GM12878 (cell line): ENCODE data around the gene COL1A1. TPM values are rescaled to one million over a fixed set of nuclear protein-coding genes. Genes with fewer than 3 reads are reported as not detected.

Experiments
- ATAC-seq: fragments of 200-7000 bp; cut with Tn5 transposase; 3 replicates; pipeline ENCODE4 v1.9.1; 2020; ENCODE audit warnings: mild to moderate bottlenecking, moderate library complexity
- BruUV-seq: library from RNA; stranded (reverse); fragments of 400-500 nt; replicated peaks from 2 replicates; lab custom pipeline; 2021; lab: Mats Ljungman, UMichigan
- CTCF ChIA-PET: fragments of 300-600 bp; sonication (Branson Sonifier 250); formaldehyde crosslinking; extraction: SDS; loops from one replicate; lab custom pipeline; 2021; ENCODE audit warnings: inconsistent platforms; lab: Yijun Ruan, JAX
- POLR2A ChIA-PET: fragments of 350-600 bp; formaldehyde crosslinking; extraction: SDS; loops from one replicate; lab custom pipeline; 2021; ENCODE audit warnings: inconsistent platforms; lab: Charles Lee
- RAD21 ChIA-PET: fragments of 300-600 bp; sonication (Branson Sonifier 250); formaldehyde crosslinking; loops from one replicate; lab custom pipeline; 2023; ENCODE audit warnings: antibody characterized with exemption; ENCODE audit not compliant: unreplicated experiment; lab: Charles Lee
- SMC1A ChIA-PET: fragments of 300-600 bp; sonication (Branson Sonifier 250); formaldehyde crosslinking; loops from one replicate; lab custom pipeline; 2023; ENCODE audit not compliant: unreplicated experiment, uncharacterized antibody; lab: Charles Lee
- DNase-seq: peaks from one replicate; pipeline ENCODE4 v3.0.0-alpha.2; 2011; ENCODE audit warnings: low read depth, low spot score
- FAIRE-seq: peaks from 3 replicates; lab custom pipeline; 2011; peaks lifted over from hg19 to GRCh38; lab: Jason Lieb, UNC
- H2AFZ ChIP-seq: 2 replicates; pipeline ENCODE4 v1.6.0; 2011; ENCODE audit warnings: low read depth, low read length, control low read depth; ENCODE audit not compliant: control insufficient read depth
- H3K27ac ChIP-seq: 2 replicates; pipeline ENCODE4 v1.5.1; 2011; ENCODE audit warnings: control low read depth; ENCODE audit not compliant: control insufficient read depth, insufficient read depth
- H3K27me3 ChIP-seq, 2 experiments: replicated peaks in 1 of 2; 2 replicates each; pipeline versions ENCODE4 v1.6.0 to v1.6.1; 2011; ENCODE audit warnings: low read length in 1 of 2; ENCODE audit not compliant: control insufficient read depth in 2 of 2, insufficient read depth in 2 of 2
- H3K36me3 ChIP-seq, 2 experiments: 2 replicates each; pipeline ENCODE4 v1.5.1; 2011; ENCODE audit warnings: low read length in 1 of 2; ENCODE audit not compliant: control insufficient read depth in 2 of 2, insufficient read depth in 2 of 2
- H3K4me1 ChIP-seq: 2 replicates; pipeline ENCODE4 v1.6.1; 2011; ENCODE audit warnings: mild to moderate bottlenecking, low read length, moderate library complexity, mixed read lengths; ENCODE audit not compliant: control insufficient read depth, insufficient read depth
- H3K4me2 ChIP-seq: 2 replicates; pipeline ENCODE4 v1.6.0; 2011; ENCODE audit warnings: control low read depth; ENCODE audit not compliant: control insufficient read depth, insufficient read depth
- H3K4me3 ChIP-seq: fragments of 200-600 bp; sonication (generic); 2 replicates; pipeline ENCODE4 v1.5.1; 2016
- H3K79me2 ChIP-seq: 2 replicates; pipeline ENCODE4 v1.6.0; 2011; ENCODE audit warnings: low read length; ENCODE audit not compliant: control insufficient read depth, insufficient read depth
- H3K9ac ChIP-seq: 2 replicates; pipeline ENCODE4 v1.8.0; 2011; ENCODE audit warnings: low read length, control low read depth, mixed read lengths; ENCODE audit not compliant: control insufficient read depth, insufficient read depth
- H3K9me3 ChIP-seq: replicated peaks from 3 replicates; pipeline ENCODE4 v1.5.1; 2011; ENCODE audit warnings: mild to moderate bottlenecking, low read length; ENCODE audit not compliant: control insufficient read depth, insufficient read depth
- H4K20me1 ChIP-seq: 2 replicates; pipeline ENCODE4 v1.6.0; 2011; ENCODE audit not compliant: control insufficient read depth, insufficient read depth
- ASH2L ChIP-seq: fragments of 300-600, 200-600 bp; sonication (generic); IDR thresholded peaks from 2 replicates; pipeline ENCODE4 v1.6.1; 2017; ENCODE audit warnings: low read depth, mild to moderate bottlenecking, borderline replicate concordance
- ATF7 ChIP-seq: fragments of 450-650 bp; IDR thresholded peaks from 2 replicates; pipeline ENCODE4 v1.6.1; 2016; ENCODE audit warnings: low read depth, mild to moderate bottlenecking
- CHD1 ChIP-seq: IDR thresholded peaks from 2 replicates; pipeline ENCODE4 v1.6.1; 2012; ENCODE audit warnings: low read depth, low read length, improper control_type of control experiment
- ETV6 ChIP-seq, 2 experiments: fragments of 450-650 bp in 1 of 2; IDR thresholded peaks in 1 of 2; conservative IDR thresholded peaks in 1 of 2; 2 replicates each; pipeline ENCODE4 v1.6.1; 2014; ENCODE audit warnings: antibody characterized with exemption in 1 of 2, borderline replicate concordance in 1 of 2, low read depth in 1 of 2, mild to moderate bottlenecking in 1 of 2, moderate library complexity in 1 of 2
- FOS ChIP-seq: IDR thresholded peaks from 3 replicates; pipeline ENCODE4 v1.6.1; 2011; ENCODE audit warnings: borderline replicate concordance; ENCODE audit not compliant: insufficient read length; ENCODE audit errors: extremely low read depth
- GABPA ChIP-seq: IDR thresholded peaks from 2 replicates; pipeline ENCODE4 v1.6.1; 2014; ENCODE audit warnings: antibody characterized with exemption, low read depth, mild to moderate bottlenecking, inconsistent platforms
- HDAC2 ChIP-seq: fragments of 200-600 bp; sonication (generic); IDR thresholded peaks from 2 replicates; pipeline ENCODE4 v1.6.1; 2017
- LARP7 ChIP-seq: fragments of 450-650 bp; IDR thresholded peaks from 2 replicates; pipeline ENCODE4 v1.6.1; 2017; ENCODE audit warnings: mild to moderate bottlenecking
- MEF2A ChIP-seq: IDR thresholded peaks from 2 replicates; pipeline ENCODE4 v1.6.1; 2011; ENCODE audit warnings: low read depth, mild to moderate bottlenecking, low read length, moderate library complexity; ENCODE audit not compliant: insufficient read depth
- NR2F1 ChIP-seq: fragments of 450-650 bp; conservative IDR thresholded peaks from 2 replicates; pipeline ENCODE4 v1.6.1; 2017; ENCODE audit warnings: mild to moderate bottlenecking
- PAX8 ChIP-seq: fragments of 450-650 bp; IDR thresholded peaks from 2 replicates; pipeline ENCODE4 v1.6.1; 2017; ENCODE audit warnings: mild to moderate bottlenecking, moderate library complexity
- PBX3 ChIP-seq: IDR thresholded peaks from 2 replicates; pipeline ENCODE4 v1.6.1; 2011; ENCODE audit warnings: mild to moderate bottlenecking, low read depth, low read length, moderate library complexity; ENCODE audit not compliant: insufficient replicate concordance
- POLR2AphosphoS5 ChIP-seq: IDR thresholded peaks from 2 replicates; pipeline ENCODE4 v1.6.1; 2011; ENCODE audit warnings: mild to moderate bottlenecking, low read length, inconsistent platforms
- RCOR1 ChIP-seq: conservative IDR thresholded peaks from 2 replicates; pipeline ENCODE4 v1.6.1; 2012; ENCODE audit warnings: low read depth, low read length, improper control_type of control experiment
- SRF ChIP-seq, 2 experiments: IDR thresholded peaks; 2 replicates each; pipeline ENCODE4 v1.6.1; 2011; ENCODE audit warnings: low read depth in 2 of 2, low read length in 2 of 2, mild to moderate bottlenecking in 1 of 2, moderate library complexity in 1 of 2
- ZBTB40 ChIP-seq: fragments of 450-650 bp; IDR thresholded peaks from 2 replicates; pipeline ENCODE4 v1.6.1; 2016; ENCODE audit warnings: mild to moderate bottlenecking, moderate library complexity, borderline replicate concordance
- whole genome bisulfite sequencing: methylation state at CpG from one replicate; pipeline ENCODE4 v1.1.6; 2016; ENCODE audit warnings: low lambda C conversion rate; ENCODE audit not compliant: insufficient replicate concordance, insufficient coverage; ENCODE audit errors: missing lambda C conversion rate; 5-methylcytosine and 5-hydroxymethylcytosine counted together
- in situ Hi-C: fragments of 300-500 bp; cut with MboI; formaldehyde crosslinking; loops from 9 replicates; pipeline ENCODE4 v1.14.3; 2018; ENCODE audit warnings: mixed read lengths
- intact Hi-C: fragments of 100-400 bp; cut with micrococcal nuclease; formaldehyde crosslinking; loops from one replicate; pipeline ENCODE4 v1.14.2; 2022; ENCODE audit not compliant: unreplicated experiment
- polyA plus RNA-seq, 11 experiments: library from polyadenylated mRNA; depleted of rRNA in 4 of 11; unstranded in 6 of 11; stranded (reverse) in 5 of 11; fragments of >200 nt; fragmentation: Nextera tagmentation in 4 of 11; fragmentation: Illumina TruSeq in 1 of 11; extraction: Ambion mirVana in 4 of 11; extraction: Trizol in 1 of 11; gene quantifications; 1 replicate in 1 of 11; 2 replicates in 10 of 11; pipeline versions ENCODE4 v1.2.1 to v1.2.3, GENCODE V29; 2011 to 2016; ENCODE audit warnings: inconsistent platforms in 2 of 11, missing spikeins in 2 of 11, low read depth in 1 of 11
- total RNA-seq, 4 experiments: library from RNA; depleted of rRNA in 3 of 4; stranded (reverse); fragments of >200 nt in 3 of 4; fragmentation: Illumina TruSeq in 1 of 4; extraction: Trizol in 1 of 4; gene quantifications; 2 replicates each; pipeline versions ENCODE4 v1.2.1 to v1.2.3, GENCODE V29; 2013 to 2021

Gene COL1A1
- total and polyA plus RNA-seq, 10 of the 15 experiments (the other 5 are each of a cell fraction or from before 2014, with no cell fraction given) = 0.18 to 7.7 (median 2.3) TPM

- in situ Hi-C loops = no loop called here
- POLR2A ChIA-PET = interaction anchor here (0.8 to 2.8 kb wide), 2 partner anchors 23 to 29 kb away, joined by 3 to 9 read pairs; no protein-coding TSS in a partner anchor
- BruUV-seq = no TSS peak
- TF ChIP-seq PAX8 = no peak
- no peak for TF ChIP-seq FOS
- TF ChIP-seq ASH2L = no peak
- no peak for TF ChIP-seq LARP7
- no peak for TF ChIP-seq CHD1
- no peak for TF ChIP-seq ZBTB40
- no peak for TF ChIP-seq POLR2AphosphoS5
- TF ChIP-seq HDAC2 = no peak
- no peak for TF ChIP-seq ATF7
- TF ChIP-seq SRF (IDR thresholded peaks at IDR 0.05; ENCODE audit: low read depth in 2 of 2, low read length in 2 of 2) = no peak
- no peak for TF ChIP-seq ETV6 (conservative IDR thresholded peaks at IDR 0.05 in 1 of 2, IDR thresholded peaks at IDR 0.05 in 1 of 2; ENCODE audit: borderline replicate concordance in 1 of 2, low read depth in 1 of 2)
- TF ChIP-seq PBX3 = no peak
- TF ChIP-seq NR2F1 = no peak
- no peak for TF ChIP-seq GABPA
- TF ChIP-seq RCOR1 = no peak
- no peak for TF ChIP-seq MEF2A
These were observed 29.9 kb downstream of the COL1A1 start for GRCh38 chr17:50171371-50172071.

More at GRCh38 chr17:50171371-50172071, 29.9 kb downstream of the COL1A1 start:
- Histone ChIP-seq H3K9ac (no peak overlapping the region), H2AFZ (no peak overlapping the region), H3K79me2 (no peaks in the 10 kb centered on the region), H4K20me1 (no peaks in the 10 kb centered on the region), H3K27me3 (no peaks in the 10 kb centered on the region), H3K27ac (no peak overlapping the region), H3K4me3 (no peak overlapping the region), H3K9me3 (no peaks in the 10 kb centered on the region), H3K4me1 (peaks cover 15% of the 10 kb centered on the region), H3K36me3 (no peaks in the 10 kb centered on the region), H3K4me2 (no peak overlapping the region)
- DNase-seq = no peak
- no peak for FAIRE-seq
- RAD21 ChIA-PET = interaction anchor here (0.5 to 4.5 kb wide), 5 partner anchors 10 to 126 kb away, joined by 3 to 176 read pairs (median 8); no protein-coding TSS in a partner anchor
- SMC1A ChIA-PET = interaction anchor here (0.6 to 4.2 kb wide), 7 partner anchors 11 to 126 kb away, joined by 3 to 177 read pairs (median 5); partner anchors contain the start of gene COL1A1
- WGBS = 61% methylated on average over 17 of the region's 17 CpGs
- no peak for ATAC-seq
- intact Hi-C loops = no loop called here
- CTCF ChIA-PET = interaction anchor here (2.3 to 17.0 kb wide), 6 partner anchors 10 to 124 kb away, joined by 15 to 514 read pairs (median 64); partner anchors contain the start of genes COL1A1 and TMEM92
